Stimulated activated CD4-positive, alpha-beta T cell treated with anti-CD3 and anti-CD28 coated beads, Interleukin-15, amount 100 ng/mL, for 1 hour (primary cell): ENCODE measurements around the gene TM4SF4.

Source experiments
- DNase-seq, 2 donors: peaks; one replicate each; pipeline ENCODE4 v3.0.0-alpha.2; 2020; ENCODE audit warnings: low read depth in 1 of 2, low spot score in 1 of 2

Gene TM4SF4

DNA sequence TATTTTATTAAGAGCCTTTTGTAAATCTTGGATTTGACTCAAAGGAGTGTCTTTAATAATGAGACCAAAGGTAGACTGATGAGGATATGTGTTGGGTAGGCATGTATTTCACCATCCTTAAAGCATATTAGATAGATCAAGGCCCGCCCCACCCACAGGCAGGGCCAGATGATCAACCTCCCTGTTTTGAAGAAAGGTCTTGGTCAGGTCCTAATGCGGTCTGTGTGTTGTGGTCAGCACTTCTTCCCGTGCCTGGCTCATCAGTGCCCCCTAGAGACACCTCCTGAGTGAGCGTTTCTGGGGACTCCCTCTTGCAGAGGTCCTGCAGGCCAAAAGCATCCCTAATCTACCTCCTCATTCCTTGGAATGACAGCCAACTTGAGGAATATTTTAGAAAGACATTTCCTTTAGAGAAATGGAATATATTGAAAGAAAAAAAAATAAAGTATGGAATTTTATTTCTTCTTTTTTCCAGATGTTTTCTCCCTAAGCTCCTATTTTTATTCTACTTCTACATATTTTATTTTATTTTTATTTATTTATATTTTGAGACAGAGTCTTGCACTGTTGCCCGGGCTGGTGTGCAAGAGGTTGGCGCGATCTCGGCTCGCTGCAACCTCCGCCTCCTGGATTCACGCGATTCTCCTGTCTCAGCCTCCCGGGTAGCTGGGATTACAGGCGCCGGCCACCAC, 6.0 kb downstream of the TM4SF4 start:
- DNase-seq, result no peak

DNA sequence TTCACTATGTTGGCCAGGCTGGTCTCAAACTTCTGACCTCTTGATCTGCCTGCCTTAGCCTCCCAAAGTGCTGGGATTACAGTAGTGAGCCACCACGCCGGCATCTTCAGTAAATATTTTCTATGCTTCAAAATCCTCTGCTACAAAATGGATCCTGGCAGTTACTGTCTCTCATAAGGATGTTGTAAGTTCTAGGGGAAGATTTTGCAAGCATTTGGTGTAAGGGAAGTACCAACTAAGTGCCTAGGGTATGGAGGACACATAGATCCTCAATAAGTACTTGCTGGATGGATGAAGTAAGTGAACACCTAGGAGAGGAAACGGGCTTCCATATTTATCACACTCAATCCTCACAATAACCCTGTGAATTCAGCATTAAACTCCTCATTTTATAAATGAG, 6.6 kb downstream of the TM4SF4 start:
- no peak for DNase-seq

DNA sequence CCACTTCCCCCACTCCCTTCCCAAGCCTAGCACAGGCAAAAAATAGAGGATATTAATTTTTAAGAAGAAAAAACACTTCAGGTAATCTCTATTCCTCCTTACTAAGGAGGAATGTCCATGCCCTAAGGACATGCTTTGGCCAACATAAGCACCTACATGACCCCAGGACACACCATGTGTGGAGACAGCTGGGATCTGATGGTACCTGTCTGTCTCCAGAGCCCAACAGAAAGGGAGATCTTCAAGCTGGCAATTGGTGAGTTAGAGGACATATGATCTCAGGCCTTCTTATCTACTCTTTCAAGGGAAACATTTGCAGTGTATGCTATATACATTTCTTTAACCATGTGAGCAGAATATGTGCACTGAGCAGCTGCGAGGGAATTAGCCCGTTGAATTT, 7.0 kb downstream of the TM4SF4 start:
- DNase-seq, result no peak

DNA sequence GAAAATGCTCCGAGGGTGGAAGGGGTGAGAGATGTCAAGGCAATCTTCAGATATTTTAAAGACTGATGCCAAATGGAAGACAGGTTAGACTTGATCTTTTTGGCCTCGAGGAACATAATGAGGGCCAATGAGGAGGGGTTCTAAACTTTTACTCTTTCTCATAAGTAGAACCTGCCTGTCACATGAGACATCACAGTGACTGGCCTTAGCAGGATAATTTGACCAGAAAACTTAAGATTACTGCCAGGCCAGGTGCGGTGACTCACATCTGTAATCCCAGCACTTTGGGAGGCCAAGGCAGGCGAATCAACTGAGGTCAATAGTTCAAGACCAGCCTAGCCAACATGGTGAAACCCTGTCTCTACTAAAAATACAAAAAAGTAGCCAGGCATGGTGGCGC, 12.2 kb downstream of the TM4SF4 start:
- DNase-seq, result no peak

DNA sequence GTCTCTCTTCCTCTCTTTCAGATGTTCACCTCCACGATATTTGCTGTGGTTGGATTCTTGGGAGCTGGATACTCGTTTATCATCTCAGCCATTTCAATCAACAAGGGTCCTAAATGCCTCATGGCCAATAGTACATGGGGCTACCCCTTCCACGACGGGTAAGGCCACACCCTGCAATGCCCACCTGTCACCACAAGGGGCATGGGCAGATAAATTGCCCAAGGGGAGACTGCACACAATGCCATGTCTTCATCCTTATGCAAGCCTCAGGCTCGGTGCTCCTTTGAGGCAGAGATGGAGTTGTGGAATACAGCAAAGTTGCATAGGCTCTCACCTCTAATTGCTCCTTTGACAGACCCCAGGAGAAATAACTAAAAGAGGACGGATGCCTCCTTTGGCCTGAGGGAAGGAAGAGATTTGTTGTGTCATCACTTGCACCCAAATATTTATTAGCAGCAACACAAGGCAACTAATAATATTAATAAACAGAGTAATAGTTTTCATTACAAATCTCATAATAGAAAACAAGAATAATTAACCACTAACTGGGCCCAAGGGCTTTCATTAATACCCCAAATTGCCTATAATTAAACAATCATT, 13.2 kb downstream of the TM4SF4 start:
- no peak for DNase-seq

DNA sequence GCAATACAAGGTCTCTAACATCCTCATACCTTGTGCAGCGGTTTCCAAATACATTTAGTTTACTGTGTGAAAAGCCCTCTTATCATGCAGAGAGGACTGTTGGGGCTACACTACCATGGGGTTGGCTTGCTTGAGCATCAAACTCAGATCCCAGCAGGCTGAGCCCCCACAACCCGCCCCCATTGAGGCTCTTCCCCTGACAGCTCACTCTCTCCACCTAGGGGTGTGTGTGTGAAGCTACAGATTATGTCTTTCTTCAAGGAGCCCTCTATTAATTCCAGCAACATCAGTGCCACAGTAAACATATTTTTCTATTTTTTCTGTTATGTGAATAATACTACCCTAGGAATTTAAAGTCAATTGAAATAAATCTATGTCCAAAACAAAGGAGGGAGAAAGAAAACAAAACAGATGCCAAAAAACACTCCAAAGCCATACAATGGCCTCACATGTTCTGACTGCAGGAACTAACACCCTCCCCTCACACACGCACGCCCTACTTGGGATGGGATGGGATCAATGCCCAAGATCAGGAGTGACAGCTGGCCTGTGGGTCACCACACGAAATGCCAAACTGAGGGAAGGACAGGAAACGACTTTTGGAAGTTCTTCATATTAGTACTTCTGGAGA, 14.7 kb downstream of the TM4SF4 start:
- DNase-seq, result no peak

DNA sequence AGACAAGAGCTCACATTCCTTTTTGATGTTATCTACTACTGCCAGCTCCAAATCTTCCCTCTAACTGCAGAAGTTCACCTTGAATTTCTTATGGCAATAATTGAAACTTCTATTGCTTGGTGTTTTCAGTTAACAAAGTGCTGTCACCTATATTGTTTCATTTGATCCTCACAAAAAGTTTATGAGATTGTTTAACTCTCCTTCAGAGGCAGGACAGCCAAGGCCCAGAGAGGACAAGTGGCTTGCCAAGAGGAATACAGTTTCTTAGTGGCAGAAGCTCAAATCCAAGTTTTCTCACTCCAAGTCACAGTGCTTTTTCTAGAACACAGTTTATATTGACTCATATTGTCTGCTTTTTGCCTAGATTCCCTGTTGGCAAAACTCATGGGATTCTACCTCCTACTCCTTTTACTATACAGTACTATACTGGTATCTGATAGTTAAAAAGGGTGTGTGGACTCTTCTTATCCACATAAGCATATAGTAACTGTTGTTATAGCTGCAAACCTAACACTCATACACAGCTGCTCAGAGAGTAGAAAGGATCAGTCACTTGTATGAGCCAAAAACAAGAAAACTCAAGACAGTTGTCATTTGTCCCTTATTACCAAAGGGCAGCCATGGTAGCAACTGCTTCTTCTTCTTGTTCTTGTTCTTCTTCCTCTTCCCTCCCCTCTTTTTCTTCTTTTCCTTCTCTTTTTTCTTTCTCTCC, 15.9 kb downstream of the TM4SF4 start:
- DNase-seq, result no peak

DNA sequence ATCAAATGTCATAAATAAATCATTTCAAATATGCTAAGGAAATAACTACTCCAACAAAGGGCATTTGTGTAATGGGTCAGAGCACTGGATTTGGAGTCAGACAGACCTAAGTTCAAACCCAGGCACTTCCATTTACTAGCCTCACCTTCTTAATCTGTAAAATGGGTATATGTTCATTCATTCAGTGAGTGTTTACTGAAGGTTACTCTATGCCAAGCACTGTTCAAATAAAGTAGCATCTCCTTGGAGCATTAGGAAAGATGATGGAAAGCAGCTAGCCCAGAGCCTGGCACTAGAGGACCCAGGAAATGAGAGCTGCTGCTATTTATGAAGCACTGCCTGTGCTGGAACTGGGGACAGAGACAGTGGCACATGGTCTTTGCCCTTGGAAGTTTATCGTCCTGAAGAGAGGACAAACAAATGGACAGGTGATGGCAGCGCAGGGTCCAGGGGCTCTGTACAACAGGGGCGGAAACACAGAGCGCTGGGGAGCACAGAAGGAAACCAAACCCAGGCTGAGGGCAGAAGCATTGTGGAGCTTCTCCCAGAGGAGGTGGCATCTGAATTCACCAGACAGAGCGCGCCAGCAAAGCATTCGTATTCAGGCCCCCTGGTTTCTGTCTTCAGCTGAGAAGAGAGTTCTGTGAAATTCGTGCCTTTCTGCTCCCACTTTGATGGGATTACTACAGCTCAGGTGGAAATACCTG, 19.0 kb downstream of the TM4SF4 start:
- DNase-seq, result no peak

DNA sequence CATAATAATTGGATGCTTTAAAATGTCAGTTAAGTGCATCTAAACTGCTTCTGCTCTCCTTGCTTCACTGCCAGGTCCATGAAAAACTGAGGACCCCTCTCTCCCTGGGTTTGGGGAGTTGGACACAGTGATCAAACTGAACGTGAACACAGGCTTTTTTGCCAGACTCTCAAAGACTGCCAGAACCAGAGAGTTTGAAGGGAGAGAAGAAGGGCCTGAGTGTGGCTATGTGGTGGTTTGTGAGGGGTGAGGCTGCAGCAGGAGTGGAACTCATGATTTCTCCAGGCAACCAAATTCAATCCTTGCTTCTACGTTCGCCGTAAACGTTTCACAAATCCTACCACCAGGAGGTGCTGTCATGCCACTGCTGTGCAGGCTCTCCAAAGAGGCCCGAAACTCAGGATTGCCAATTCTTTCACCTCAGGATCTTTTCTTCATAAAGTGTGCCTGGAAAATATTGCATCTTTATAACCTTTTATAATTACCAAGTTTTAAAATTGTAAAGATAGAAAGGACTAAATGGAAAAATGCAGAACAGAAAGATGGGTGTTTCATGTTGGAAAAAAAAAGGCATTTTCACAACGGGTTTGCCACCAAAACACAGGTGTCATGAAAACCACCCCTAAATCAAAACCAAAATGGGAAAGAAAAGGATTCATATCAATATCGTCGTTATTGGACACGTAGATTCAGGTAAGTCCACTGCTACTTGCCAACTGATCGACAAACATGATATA, 19.7 kb downstream of the TM4SF4 start:
- no peak for DNase-seq

DNA sequence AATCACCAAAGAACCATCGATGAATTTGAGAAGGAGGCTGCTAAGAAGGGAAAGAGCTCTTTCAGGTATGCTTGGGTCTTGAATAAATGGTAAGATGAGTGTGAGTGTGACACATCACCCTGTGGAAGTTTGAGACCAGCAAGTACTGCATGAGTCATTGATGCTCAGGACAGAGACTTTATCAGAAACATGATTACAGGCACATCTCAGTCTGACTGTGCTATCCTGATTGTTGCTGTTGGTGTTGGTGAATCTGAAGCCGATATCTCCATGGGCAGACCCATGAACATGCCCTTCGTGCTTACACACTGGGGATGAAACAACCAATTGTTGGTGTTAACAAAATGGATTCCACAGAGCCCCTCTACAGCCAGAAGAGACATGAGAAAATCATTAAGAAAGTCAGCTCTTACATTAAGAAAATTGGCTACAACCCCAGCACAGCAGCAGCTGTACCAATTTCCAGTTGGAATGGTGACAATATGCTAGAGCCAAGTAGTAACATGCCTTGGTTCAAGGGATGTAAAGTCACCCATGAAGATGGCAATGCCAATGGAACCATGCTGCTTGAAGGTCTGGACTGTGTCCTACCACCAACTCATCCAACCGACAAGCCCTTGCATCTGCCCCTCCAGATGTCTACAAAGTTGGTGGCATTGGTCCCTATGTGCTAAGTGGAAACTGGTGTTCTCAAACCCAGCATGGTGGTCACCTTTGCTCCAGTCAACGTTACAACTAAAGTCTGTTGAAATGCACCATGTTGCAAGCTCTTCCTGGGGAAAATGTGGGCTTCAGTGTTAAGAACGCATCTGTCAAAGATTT, 20.5 kb downstream of the TM4SF4 start:
- DNase-seq, result no peak

DNA sequence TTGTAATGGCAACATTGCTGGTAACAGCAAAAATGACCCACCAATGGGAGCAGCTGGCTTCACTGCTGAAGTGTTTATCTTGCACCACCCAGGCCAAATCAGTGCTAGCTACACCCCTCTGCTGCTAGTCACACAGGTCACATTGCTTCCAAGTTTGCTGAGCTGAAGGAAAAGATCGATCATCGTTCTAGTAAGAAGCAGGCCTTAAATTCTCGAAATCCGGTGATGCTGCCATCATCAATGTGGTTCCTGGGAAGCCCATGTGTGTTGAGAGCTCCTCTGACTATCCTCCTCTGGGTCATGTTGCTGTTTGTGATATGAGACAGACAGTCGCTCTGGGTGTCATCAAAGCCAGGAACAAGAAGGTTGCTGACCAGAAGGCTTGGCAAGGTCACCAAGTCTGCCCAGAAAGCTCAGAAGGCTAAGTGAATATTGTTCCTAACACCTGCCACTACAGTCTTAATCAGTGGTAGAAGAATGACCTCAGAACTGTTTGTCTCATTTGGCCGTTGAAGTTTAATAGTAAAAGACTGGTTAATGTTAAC, 21.2 kb downstream of the TM4SF4 start:
- DNase-seq, result no peak

DNA sequence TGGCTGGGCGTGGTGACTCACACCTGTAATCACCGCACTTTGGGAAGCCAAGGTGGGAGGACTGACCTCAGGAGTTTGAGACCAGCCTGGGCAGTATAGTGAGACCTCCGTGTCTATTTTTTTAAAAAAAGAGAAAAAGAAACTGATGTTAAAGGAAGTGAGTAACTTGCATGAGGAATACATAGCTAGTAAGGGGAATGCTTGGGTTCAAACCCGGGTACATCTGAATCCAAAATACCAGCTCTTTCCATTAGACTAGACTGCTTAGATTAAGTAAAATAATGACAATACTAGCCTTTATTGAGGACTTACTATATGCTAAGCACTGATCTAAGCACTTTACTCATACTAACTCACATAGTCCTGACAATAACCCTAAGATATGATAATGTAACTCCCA, 22.4 kb downstream of the TM4SF4 start:
- DNase-seq, result no peak

DNA sequence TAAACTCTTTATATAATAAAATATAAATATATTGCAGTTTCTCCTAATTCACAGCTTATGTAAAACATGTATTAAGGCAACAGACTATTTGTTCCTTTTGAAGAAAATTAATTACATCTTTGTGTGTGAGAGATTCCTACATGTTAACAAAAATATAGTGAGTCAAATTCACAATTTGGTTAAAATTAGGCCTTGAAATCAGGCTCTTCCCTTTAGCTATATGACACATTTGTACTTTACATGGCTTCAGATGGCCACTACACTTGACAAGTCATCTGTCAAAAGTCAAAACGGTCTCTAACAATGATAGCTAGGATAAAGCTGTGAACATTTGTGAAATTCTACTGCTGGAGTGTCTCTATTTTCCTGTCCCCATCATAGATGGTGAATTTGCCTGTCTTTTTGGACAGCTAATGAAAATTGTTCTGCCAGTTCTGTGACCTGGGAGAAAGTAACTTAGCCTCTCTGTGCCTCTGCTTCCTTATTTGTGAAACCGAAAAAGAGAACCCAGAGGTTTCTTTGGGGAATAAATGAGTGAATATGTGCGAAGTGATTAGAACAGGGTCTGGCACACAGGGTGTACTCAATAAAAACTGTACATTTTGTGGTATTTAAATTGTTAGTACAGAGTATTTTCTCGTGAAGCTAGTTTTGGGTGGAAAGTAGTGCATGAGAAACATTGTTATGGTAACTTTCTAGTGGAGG, 23.6 kb downstream of the TM4SF4 start:
- DNase-seq, result no peak

DNA sequence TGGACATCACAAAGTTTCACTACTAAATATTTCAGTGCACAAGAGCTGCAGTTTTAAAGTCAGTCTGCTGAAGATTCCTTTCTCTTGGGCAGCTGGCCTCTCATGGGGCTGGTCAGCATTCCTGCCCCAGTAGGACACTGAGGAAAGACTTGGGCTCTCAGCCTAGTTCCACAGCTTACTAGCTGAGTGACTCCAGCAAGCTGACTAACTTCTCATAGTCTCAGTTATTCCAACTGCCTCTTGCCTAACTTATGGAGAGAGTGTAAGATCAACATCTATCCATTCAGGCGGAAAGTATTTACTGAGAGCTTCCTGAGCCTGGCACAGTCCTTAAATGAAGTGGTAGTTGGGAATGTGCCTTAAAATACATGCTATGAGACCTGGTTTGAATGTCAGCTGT, 27.0 kb downstream of the TM4SF4 start:
- no peak for DNase-seq

DNA sequence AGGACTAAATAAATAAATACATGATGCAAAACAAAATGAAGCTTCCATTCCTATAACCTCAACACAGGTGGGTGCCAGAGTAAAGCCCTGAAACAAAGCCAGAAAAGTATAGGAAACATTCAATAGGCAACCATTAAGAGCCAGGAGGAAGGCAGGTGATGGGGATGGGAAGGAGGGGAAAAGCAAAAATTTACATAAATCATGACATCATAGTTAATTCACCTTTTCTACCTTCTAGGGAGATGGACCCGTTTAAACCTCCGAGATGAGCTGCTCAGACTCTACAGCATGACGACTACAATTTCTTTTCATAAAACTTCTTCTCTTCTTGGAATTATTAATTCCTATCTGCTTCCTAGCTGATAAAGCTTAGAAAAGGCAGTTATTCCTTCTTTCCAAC, 27.9 kb downstream of the TM4SF4 start:
- DNase-seq, result no peak

DNA sequence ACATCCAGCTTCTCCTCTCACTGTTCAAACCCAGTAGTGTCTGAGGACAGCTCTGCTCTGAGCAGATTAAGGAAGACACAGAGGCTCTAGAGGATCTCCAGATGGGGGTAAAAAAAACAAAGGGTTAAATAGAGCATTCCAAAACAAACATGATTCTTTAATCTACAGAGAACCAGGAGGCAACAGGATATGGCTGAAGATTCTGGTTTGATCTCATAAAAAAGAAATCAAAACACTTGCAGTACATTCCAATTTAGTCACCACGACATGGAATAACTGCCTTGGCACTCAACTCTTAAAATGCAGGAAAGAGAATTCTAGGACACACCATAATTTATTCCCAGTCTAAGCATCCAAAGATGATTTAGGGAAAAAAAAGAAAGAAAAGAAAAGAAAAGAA, 32.0 kb downstream of the TM4SF4 start:
- no peak for DNase-seq

DNA sequence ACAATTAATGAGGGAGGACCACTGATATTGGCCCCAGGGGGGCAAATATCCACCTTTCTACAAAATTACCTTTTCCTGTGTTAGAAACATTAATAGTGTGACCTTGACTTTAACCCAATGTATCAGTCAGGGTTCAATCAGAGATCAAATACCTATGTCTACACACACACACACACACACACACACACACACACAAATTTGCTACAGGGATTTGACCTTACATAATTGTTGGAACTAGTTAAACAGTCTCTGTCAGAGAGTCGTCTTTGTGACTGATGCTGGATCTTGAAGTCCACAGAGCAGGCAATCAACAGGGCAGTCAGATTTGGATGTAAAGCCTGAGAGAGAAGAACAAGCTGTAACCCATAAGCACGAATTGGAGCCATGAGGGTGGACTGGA, 32.5 kb downstream of the TM4SF4 start:
- DNase-seq, result no peak

DNA sequence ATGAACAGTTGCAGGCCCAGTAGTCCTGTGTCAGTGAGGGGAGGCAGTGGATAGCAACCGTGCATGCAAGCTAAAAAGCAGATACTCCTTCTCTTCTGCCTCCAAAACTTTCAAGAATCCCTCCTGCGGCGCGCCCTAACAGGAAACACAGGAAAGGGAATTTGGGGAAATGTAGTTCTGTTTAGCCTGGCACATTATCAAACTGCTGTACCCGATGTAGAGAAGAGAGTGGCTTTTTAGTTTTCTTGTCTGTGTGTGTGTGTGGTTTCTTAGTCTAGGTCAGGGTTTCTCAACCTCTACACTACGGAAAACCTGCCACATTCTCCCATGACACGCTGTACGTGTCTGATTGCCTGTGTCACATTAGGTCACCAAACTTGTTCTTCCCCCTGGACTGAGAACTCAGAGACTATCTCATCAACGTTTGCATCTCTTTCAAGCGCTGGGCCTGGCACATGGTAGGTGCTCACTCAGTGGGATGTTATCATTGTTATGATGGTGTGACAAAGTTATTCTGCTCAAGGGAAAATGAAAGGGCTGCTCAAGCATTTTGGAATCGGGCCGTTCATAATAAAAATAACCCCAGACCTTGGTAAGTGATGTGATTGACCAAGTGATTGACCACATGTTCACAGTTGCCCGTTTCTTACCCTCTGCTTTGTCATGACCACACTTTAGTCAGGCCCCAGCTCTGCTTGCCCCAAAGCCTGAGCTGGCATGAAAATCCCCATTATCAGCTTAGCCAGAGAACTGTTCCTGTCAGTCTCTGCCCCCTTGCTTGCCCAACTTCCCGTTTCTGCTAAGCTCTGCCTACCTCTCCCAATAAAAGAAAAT, 33.2 kb downstream of the TM4SF4 start:
- no peak for DNase-seq
